Ascending aorta (tissue), 2 donors: ENCODE data around the gene BNC2. TPM values are rescaled to one million over a fixed set of nuclear protein-coding genes. Genes with fewer than 3 reads are reported as not detected.

Experiments
- DNase-seq, 2 donors: peaks; one replicate each; pipeline ENCODE4 v3.0.0-alpha.2; 2019; ENCODE audit warnings: low spot score in 2 of 2
- H3K27ac ChIP-seq, 2 donors: fragments of 200-600 bp; sonication (generic); one replicate each; pipeline ENCODE4 v1.5.1; 2016 to 2017; ENCODE audit warnings: mild to moderate bottlenecking in 1 of 2
- H3K27me3 ChIP-seq: fragments of 200-600 bp; sonication (generic); one replicate; pipeline ENCODE4 v1.5.1; 2017
- H3K36me3 ChIP-seq, 2 donors: fragments of 200-600 bp; sonication (generic); one replicate each; pipeline ENCODE4 v1.5.1; 2016
- H3K4me1 ChIP-seq, 2 donors: fragments of 200-600 bp; sonication (generic); one replicate each; pipeline ENCODE4 v1.5.1; 2016 to 2017; ENCODE audit warnings: mild to moderate bottlenecking in 1 of 2
- H3K4me3 ChIP-seq, 2 donors: fragments of 200-600 bp; sonication (generic); one replicate each; pipeline ENCODE4 v1.5.1; 2016 to 2017; ENCODE audit warnings: mild to moderate bottlenecking in 1 of 2
- H3K9me3 ChIP-seq, 2 donors: fragments of 200-600 bp; sonication (generic); one replicate each; pipeline ENCODE4 v1.5.1; 2016
- intact Hi-C: fragments of 100-400 bp; cut with DNase I; formaldehyde crosslinking; loops from one replicate; pipeline ENCODE4 v1.15.1; 2023
- total RNA-seq: library from RNA; depleted of rRNA; stranded (reverse); fragments of >200 nt; gene quantifications from one replicate; pipeline ENCODE4 v1.1.0, GENCODE V29; 2016
- TF ChIP-seq, protein P1 (sequence below), 3 experiments: fragments of 200-600 bp in 2 of 3; fragments of 450-650 bp in 1 of 3; sonication (generic) in 2 of 3; IDR thresholded peaks; one replicate each; pipeline ENCODE4 v1.5.1; 2016 to 2019; ENCODE audit warnings: antibody characterized with exemption in 3 of 3, mild to moderate bottlenecking in 1 of 3, moderate library complexity in 1 of 3

Gene BNC2
- total RNA-seq, 1 donor from 2014 or later, result 25.5 TPM

DNA sequence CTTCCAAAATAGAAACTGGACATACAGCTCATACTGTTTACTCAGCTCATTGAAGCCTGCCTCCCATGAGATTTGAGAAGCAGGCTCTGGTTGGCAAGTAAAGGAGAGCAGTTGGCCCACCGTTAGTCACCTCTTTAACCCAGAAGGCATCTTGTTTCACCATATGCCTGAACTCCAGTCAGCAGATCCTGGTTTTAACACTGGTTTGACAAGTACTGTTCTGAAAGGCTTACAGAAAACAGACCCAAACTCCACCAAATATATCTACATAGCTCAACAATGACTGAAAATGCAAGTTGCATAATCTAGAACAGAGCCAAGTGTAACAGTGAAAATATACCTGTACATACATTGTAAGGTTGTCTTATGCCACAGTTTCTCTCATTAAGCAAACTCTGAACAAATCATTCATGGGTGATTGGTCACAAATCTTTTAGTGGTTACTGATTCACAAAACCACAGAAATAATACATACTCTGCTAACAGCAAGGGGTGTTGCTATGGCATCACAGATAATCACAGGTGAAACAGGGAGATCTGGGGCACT is 198.8 kb downstream of the BNC2 start:
- no peaks in the 10 kb centered on the region for H3K36me3 ChIP-seq
- intact Hi-C loops, result no loop called here

DNA sequence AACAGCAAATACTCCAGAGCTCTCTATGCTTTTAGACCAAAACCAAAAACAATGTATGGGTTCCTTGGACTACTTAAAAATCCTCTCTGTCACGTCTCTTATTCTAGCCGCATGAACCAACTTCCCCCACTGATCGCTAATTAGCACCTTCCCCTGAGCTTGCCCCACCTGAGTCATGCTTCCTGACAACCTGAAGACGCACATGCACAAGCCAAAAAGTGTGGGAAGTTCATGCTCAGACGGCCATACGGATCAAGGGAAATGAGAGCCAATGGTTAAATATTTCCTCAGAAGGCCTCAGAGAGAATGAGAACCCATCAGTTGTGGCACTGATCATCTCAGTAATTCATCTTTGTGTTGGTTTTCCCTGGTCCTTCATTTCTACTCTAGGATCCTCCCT is 199.7 kb downstream of the BNC2 start:
- H3K27ac ChIP-seq, result no peak overlapping the region

More for the DNA sequence above, 198.8 kb downstream of the BNC2 start:
- H3K9me3 ChIP-seq, result no peaks in the 10 kb centered on the region
- no peaks in the 10 kb centered on the region for H3K27me3 ChIP-seq
- no peak overlapping the region for H3K4me3 ChIP-seq
- DNase-seq, result no peak
- TF ChIP-seq, protein P1, sequence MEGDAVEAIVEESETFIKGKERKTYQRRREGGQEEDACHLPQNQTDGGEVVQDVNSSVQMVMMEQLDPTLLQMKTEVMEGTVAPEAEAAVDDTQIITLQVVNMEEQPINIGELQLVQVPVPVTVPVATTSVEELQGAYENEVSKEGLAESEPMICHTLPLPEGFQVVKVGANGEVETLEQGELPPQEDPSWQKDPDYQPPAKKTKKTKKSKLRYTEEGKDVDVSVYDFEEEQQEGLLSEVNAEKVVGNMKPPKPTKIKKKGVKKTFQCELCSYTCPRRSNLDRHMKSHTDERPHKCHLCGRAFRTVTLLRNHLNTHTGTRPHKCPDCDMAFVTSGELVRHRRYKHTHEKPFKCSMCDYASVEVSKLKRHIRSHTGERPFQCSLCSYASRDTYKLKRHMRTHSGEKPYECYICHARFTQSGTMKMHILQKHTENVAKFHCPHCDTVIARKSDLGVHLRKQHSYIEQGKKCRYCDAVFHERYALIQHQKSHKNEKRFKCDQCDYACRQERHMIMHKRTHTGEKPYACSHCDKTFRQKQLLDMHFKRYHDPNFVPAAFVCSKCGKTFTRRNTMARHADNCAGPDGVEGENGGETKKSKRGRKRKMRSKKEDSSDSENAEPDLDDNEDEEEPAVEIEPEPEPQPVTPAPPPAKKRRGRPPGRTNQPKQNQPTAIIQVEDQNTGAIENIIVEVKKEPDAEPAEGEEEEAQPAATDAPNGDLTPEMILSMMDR (IDR thresholded peaks at IDR 0.05), result no peak
- no peak overlapping the region for H3K27ac ChIP-seq
- H3K4me1 ChIP-seq, result no peaks in the 10 kb centered on the region

DNA sequence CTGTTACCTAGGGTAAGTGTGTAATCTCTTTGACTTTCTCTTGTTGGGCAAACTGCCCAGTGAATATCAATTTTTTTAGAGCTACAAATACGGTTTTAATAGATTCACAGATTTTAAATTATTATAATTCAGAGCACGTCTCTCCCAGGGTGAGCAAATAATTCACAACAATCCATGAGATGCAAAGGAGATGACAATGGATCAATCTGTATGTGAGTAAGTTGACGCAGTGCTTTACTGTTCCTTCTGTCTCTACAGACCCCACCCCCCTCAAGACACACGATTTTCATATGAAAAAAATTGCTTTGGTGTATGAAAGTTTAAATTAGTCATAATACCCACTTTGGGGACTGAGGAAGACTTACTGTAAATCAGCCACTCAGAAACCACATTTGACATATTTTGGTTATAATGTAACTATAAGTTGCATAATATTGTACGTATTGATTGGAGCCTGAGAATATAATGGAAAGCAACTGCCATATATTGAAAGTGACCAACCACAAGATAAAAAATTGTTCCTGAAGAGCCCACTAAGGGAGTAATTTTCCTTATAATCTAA is 201.7 kb downstream of the BNC2 start:
- H3K27me3 ChIP-seq, result no peaks in the 10 kb centered on the region
- no peak overlapping the region for H3K27ac ChIP-seq
- no peak for DNase-seq
- intact Hi-C loops, result no loop called here
- H3K4me1 ChIP-seq, result no peaks in the 10 kb centered on the region
- H3K9me3 ChIP-seq, result no peaks in the 10 kb centered on the region
- TF ChIP-seq, protein P1 (IDR thresholded peaks at IDR 0.05), result no peak
- no peak overlapping the region for H3K4me3 ChIP-seq
- H3K36me3 ChIP-seq, result no peaks in the 10 kb centered on the region

More for the DNA sequence above, 199.7 kb downstream of the BNC2 start:
- Histone ChIP-seq H3K36me3 (no peaks in the 10 kb centered on the region), H3K9me3 (no peaks in the 10 kb centered on the region), H3K4me3 (no peak overlapping the region), H3K4me1 (no peaks in the 10 kb centered on the region), H3K27me3 (no peaks in the 10 kb centered on the region)
- intact Hi-C loops, result no loop called here
- DNase-seq, result no peak
- TF ChIP-seq, protein P1 (IDR thresholded peaks at IDR 0.05), result no peak

DNA sequence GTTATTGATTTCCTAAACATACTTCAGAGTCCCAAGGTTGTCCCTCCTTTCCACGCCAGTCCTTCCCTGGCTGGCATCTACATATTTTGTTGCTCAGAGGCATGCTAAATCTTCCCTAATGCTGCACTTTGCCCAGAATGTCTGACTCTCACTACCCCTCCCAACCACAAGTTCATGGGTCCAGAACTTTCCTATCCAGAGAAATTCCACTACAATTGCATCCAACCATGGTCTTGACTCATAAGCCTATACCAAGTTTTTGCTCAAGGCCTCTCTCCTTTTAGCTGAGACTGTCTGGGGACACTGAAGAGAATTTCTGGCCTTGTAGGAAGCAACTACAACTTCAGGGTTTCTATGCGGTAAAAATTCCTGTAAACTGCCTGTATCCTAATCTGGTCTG is 206.3 kb downstream of the BNC2 start:
- H3K36me3 ChIP-seq, result no peaks in the 10 kb centered on the region
- H3K4me1 ChIP-seq, result no peaks in the 10 kb centered on the region
- no peaks in the 10 kb centered on the region for H3K27me3 ChIP-seq
- intact Hi-C loops, result no loop called here
- H3K4me3 ChIP-seq, result no peak overlapping the region
- DNase-seq, result no peak
- H3K9me3 ChIP-seq, result no peaks in the 10 kb centered on the region
- TF ChIP-seq, protein P1 (IDR thresholded peaks at IDR 0.05), result no peak
- no peak overlapping the region for H3K27ac ChIP-seq

DNA sequence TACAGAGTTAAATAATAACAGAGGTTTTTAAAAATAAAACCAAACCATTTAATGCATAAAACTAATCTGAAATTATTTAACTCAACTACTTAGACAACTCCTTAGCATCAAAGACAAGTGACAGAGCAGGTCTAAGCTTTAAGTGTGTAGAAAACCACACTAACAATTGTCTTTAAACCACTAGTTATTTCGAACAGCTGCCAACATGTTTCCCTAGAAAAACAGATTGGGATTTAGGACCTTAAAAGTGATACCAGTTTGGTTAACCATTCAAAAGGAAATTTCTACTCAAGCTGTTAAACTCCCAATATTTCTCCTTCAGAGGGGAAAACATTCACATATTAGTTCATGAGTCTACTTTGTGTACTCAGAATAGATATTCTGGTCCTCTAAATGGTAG is 208.7 kb downstream of the BNC2 start:
- Histone ChIP-seq H3K4me1 (no peaks in the 10 kb centered on the region), H3K9me3 (no peaks in the 10 kb centered on the region), H3K36me3 (no peaks in the 10 kb centered on the region), H3K27me3 (no peaks in the 10 kb centered on the region), H3K27ac (no peak overlapping the region), H3K4me3 (no peak overlapping the region)
- TF ChIP-seq, protein P1 (IDR thresholded peaks at IDR 0.05), result no peak
- DNase-seq, result no peak
- intact Hi-C loops, result no loop called here
